Fibroblast of villous mesenchyme (primary cell): Measurements from ENCODE around the gene KLF9. TPM values are rescaled to one million over a fixed set of nuclear protein-coding genes. Genes with fewer than 3 reads are reported as not detected.
A peak's percentile ranks its signal among the peaks of the same experiment; 100 is the strongest.

Experiments used
- DNase-seq: peaks from one replicate; pipeline ENCODE4 v3.0.0-alpha.2; 2010; ENCODE audit warnings: low read depth
- H3K4me3 ChIP-seq: 2 replicates; pipeline ENCODE4 v1.5.1; 2011; ENCODE audit warnings: low read depth, mild to moderate bottlenecking, low read length
- CTCF ChIP-seq: IDR thresholded peaks from 2 replicates; pipeline ENCODE4 v1.5.1; 2012; ENCODE audit warnings: low read depth, mild to moderate bottlenecking, low read length; ENCODE audit not compliant: insufficient read depth
- total RNA-seq: library from RNA; depleted of rRNA; stranded (reverse); fragments of >200 nt; gene quantifications from 2 replicates; pipeline ENCODE4 v1.2.3, GENCODE V29; 2012

The KLF9 gene
- total RNA-seq, 1 donor: 37.1 TPM

DNA sequence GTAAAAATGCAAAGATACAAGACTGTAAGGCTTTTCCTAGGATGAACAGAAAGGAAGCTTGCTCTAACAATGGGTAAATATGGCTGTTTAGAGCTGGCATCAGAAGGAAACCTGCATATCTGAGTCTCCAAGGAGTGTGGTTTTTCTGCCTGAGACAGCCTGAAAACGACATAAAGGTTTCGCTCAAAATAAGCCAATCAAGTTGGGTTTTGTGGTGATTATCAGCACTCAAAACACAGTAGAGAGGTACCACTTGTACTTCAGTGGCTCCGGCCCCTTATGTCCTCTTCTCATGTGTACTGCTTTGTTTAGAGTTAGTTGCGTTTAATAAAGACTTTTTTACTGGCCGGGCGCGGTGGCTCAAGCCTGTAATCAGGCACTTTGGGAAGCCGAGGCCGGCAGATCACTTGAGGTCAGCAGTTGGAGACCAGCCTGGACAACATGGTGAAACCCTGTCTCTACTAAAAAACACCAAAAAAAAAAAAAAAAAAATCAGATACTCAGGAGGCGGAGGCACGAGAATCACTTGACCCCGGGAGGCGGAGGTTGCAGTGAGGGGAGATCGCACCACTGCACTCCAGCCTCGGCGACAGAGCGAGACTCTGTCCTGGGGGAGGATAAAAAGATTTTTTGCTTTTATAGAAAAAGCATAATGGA, 39.4 kb downstream of the KLF9 start:
- no peak for DNase-seq
- H3K4me3 ChIP-seq: no peak overlapping the region
- no peak for TF ChIP-seq CTCF

DNA sequence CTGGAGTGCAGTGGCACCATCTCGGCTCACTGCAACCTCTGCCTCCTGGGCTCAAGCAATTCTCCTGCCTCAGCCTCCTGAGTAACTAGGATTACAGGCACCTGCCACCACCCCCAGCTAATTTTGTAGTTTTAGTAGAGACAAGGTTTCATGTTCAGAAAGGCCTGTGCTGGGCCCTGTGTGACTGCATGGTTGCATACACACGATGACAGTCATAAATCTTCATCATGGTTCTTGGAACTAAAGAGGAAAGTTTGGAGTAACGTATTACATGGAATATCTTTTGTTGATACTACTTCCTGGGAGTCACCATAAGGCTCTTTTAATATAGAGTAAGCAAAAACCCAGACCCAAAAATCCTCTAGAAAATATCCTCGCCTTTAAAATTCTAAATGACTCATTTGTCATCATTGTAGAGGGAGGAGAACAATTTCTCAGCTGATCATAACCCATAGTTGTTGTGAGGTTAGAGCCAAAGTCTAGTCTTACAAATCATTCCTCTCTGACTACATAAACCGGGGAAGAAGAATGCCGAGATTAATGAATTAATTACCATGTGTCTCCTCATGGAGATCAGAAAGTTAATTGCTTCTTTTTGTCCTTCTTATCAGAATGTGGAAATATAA, 47.0 kb downstream of the KLF9 start:
- no peak for TF ChIP-seq CTCF
- H3K4me3 ChIP-seq: no peak overlapping the region
- DNase-seq: peak; percentile 29

DNA sequence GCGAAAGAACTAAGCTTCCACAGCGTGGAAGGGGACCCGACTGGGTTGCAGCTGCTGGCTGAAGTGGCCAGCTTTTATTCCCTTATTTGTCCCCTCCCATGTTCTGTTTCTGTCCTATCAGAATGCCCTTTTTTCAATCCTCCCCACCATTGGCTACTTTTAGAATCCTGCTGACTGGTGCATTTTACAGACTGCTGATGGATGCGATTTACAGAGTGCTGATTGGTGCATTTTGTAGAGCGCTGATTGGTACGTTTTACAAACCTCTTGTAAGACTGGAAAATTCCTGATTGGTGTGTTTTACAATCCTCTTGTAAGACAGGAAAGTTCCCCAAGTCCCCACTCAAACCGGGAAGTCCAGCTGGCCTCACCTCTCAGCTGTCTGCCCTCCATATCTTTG, 50.7 kb downstream of the KLF9 start:
- TF ChIP-seq CTCF: no peak
- H3K4me3 ChIP-seq: no peak overlapping the region
- no peak for DNase-seq

DNA sequence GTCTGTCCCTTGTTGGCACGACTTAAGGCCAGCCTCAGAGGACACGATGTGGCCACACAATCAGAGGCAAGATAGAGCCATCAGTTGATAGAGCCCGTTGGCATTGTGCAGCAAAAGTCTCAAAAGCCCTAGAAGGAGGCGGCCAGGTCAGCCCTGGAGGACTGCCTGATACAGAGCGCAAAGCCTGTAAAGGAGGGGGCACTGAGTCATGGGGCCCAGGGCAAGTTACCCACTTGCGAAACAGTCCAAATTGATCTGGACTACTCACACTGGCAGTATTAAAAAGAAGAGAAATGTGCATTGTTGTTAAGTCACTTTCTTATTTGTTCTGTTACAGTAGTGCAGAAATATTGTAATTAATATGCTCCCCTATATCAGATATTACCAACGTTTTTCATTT, 51.5 kb downstream of the KLF9 start:
- no peak overlapping the region for H3K4me3 ChIP-seq
- no peak for DNase-seq
- TF ChIP-seq CTCF: no peak

GRCh38 chr9:70355801-70356200, 58.7 kb downstream of the KLF9 start:
- H3K4me3 ChIP-seq: no peak overlapping the region
- no peak for TF ChIP-seq CTCF
- DNase-seq: no peak

- peak; percentile 23 for DNase-seq
Measured at GRCh38 chr9:70352802-70353201, 61.7 kb downstream of the KLF9 start.

More at GRCh38 chr9:70352802-70353201, 61.7 kb downstream of the KLF9 start:
- H3K4me3 ChIP-seq: no peak overlapping the region
- TF ChIP-seq CTCF: peak; percentile 40
